ENCODE results near the gene RHOD. TPM values are rescaled to one million over a fixed set of nuclear protein-coding genes. Genes with fewer than 3 reads are reported as not detected.

The RHOD gene
- polyA plus RNA-seq, 1 of the 3 experiments (the other 2 are of a cell fraction): not detected

- Histone ChIP-seq H4K20me1 (ENCODE audit: insufficient read depth) (no peaks in the 10 kb centered on the region), H3K27me3 (ENCODE audit: insufficient read depth) (no peaks in the 10 kb centered on the region), H3K4me3 (ENCODE audit: low read depth in 2 of 2, low read length in 1 of 2) (no peak overlapping the region), H3F3A (replicated peaks; ENCODE audit: insufficient read depth) (no peaks in the 10 kb centered on the region), H3K9me3 (no peaks in the 10 kb centered on the region), H2AFZ (ENCODE audit: low read depth) (no peak overlapping the region), H3K79me2 (ENCODE audit: insufficient read depth) (no peaks in the 10 kb centered on the region), H3K9me2 (no peaks in the 10 kb centered on the region), H3K4me2 (no peak overlapping the region), H3K9ac (no peak overlapping the region), H3K27ac (ENCODE audit: low read depth in 2 of 2, low read length in 1 of 2) (no peak overlapping the region), H3K4me1 (ENCODE audit: control insufficient read depth in 1 of 2, insufficient read depth in 2 of 2, low read depth in 1 of 2, low read length in 1 of 2) (peaks cover 0 to 4% of the 10 kb centered on the region in 2 experiments; a peak in 1 of 4 replicates), H3K36me3 (replicated peaks in 1 of 2; ENCODE audit: control insufficient read depth in 1 of 2, insufficient read depth in 2 of 2, low read length in 1 of 2) (no peaks in the 10 kb centered on the region)
- CTCF ChIA-PET: interaction anchor here (0.7 to 1.2 kb wide), 5 partner anchors 27 to 206 kb away, joined by 3 to 5 read pairs (median 3); no protein-coding TSS in a partner anchor
- WGBS (ENCODE audit: low lambda C conversion rate): 77% methylated on average over 1 of the region's 1 CpG
- TF ChIP-seq SIN3A (IDR thresholded peaks at IDR 0.05; ENCODE audit: borderline replicate concordance, low read depth, low read length): no peak
- TF ChIP-seq NFIC (IDR thresholded peaks at IDR 0.05; ENCODE audit: borderline replicate concordance): no peak
- TF ChIP-seq ZBTB33 (IDR thresholded peaks at IDR 0.05; ENCODE audit: borderline replicate concordance, low read depth): no peak
- TF ChIP-seq RAD21 (IDR thresholded peaks at IDR 0.05; ENCODE audit: low read length): no peak
- no peak for TF ChIP-seq FOSL2 (IDR thresholded peaks at IDR 0.05; ENCODE audit: borderline replicate concordance, low read depth)
- no peak for TF ChIP-seq EZH2phosphoT487 (IDR thresholded peaks at IDR 0.05; ENCODE audit: borderline replicate concordance, low read depth)
- TF ChIP-seq POLR2AphosphoS5 (IDR thresholded peaks at IDR 0.05; ENCODE audit: low read depth, low read length): no peak
- TF ChIP-seq MAX (IDR thresholded peaks at IDR 0.05; ENCODE audit: low read depth): no peak
- TF ChIP-seq PBX3 (IDR thresholded peaks at IDR 0.05): no peak
- no peak for TF ChIP-seq SMC3 (IDR thresholded peaks at IDR 0.05; ENCODE audit: low read depth, low read length)
- TF ChIP-seq JUND (IDR thresholded peaks at IDR 0.05): no peak
- TF ChIP-seq RCOR1 (IDR thresholded peaks at IDR 0.05; ENCODE audit: low read length): no peak
- no peak for TF ChIP-seq TAF1 (IDR thresholded peaks at IDR 0.05; ENCODE audit: borderline replicate concordance, low read depth, low read length)
- TF ChIP-seq IRF3 (IDR thresholded peaks at IDR 0.05; ENCODE audit: low read depth, low read length): no peak
- TF ChIP-seq NRF1 (IDR thresholded peaks at IDR 0.05; ENCODE audit: low read depth, low read length): no peak
- no peak for TF ChIP-seq EP300 (IDR thresholded peaks at IDR 0.05; ENCODE audit: borderline replicate concordance in 1 of 2, low read depth in 1 of 2, low read length in 1 of 2)
- TF ChIP-seq TCF12 (IDR thresholded peaks at IDR 0.05): no peak
- no peak for TF ChIP-seq YY1 (IDR thresholded peaks at IDR 0.05; ENCODE audit: low read depth)
- POLR2A ChIA-PET: interaction anchor here (0.7 kb wide), 1 partner anchor 76 kb away, joined by 4 read pairs; no protein-coding TSS in a partner anchor
- no peak for DNase-seq
Measured at GRCh38 chr11:67111261-67111660, 54.6 kb downstream of the RHOD start.

Measured in SK-N-SH (cell line).